Naive thymus-derived CD4-positive, alpha-beta T cell (primary cell): ENCODE results near the gene ARPC3. TPM values are rescaled to one million over a fixed set of nuclear protein-coding genes. Genes with fewer than 3 reads are reported as not detected.
"Not testable (repeated sequence)": the region's sequence is repeated elsewhere in the genome, so short reads cannot be mapped to it uniquely, and the experiment has no call there.

Experiments
- ATAC-seq: fragments of 150-1000 bp; cut with Tn5 transposase; 2 replicates; pipeline ENCODE4 v1.10.0; 2021; ENCODE audit warnings: mild to moderate bottlenecking, moderate library complexity
- CTCF ChIA-PET: fragments of 350-600 bp; sonication (Branson Sonifier 250); formaldehyde crosslinking; loops from one replicate; lab custom pipeline; 2021; ENCODE audit warnings: antibody characterized with exemption; lab: Charles Lee
- POLR2A ChIA-PET: fragments of 350-600 bp; sonication (Branson Sonifier 250); formaldehyde crosslinking; loops from one replicate; lab custom pipeline; 2021; ENCODE audit warnings: antibody characterized with exemption, inconsistent platforms; lab: Charles Lee
- DNase-seq, 9 donors: peaks; one replicate each; pipeline versions ENCODE4 v3.0.0 to v3.0.0-alpha.2; 2020 to 2022; ENCODE audit warnings: mixed read lengths in 1 of 9
- H3K27ac ChIP-seq: one replicate; pipeline ENCODE4 v1.7.0; 2013; ENCODE audit warnings: mild to moderate bottlenecking, low read depth, low read length, moderate library complexity
- H3K27me3 ChIP-seq, 2 donors: one replicate each; pipeline ENCODE4 v1.7.0; 2013; ENCODE audit warnings: low read length in 2 of 2, mild to moderate bottlenecking in 2 of 2, moderate library complexity in 2 of 2; ENCODE audit not compliant: control insufficient read depth in 2 of 2, insufficient read depth in 2 of 2
- H3K36me3 ChIP-seq, 3 experiments: 1 replicate in 2 of 3; 2 replicates in 1 of 3; pipeline ENCODE4 v1.7.0; 2013; ENCODE audit warnings: low read length in 3 of 3, mild to moderate bottlenecking in 3 of 3, moderate library complexity in 1 of 3; ENCODE audit not compliant: insufficient read depth in 3 of 3, control insufficient read depth in 2 of 3
- H3K4me1 ChIP-seq, 2 donors: one replicate each; pipeline ENCODE4 v1.7.0; 2013; ENCODE audit warnings: low read length in 2 of 2, mild to moderate bottlenecking in 2 of 2, moderate library complexity in 1 of 2; ENCODE audit not compliant: control insufficient read depth in 2 of 2, insufficient read depth in 2 of 2
- H3K4me3 ChIP-seq: 2 replicates; pipeline ENCODE4 v1.7.0; 2013; ENCODE audit warnings: mild to moderate bottlenecking, low read length
- H3K9me3 ChIP-seq, 3 experiments: 1 replicate in 2 of 3; 2 replicates in 1 of 3; pipeline ENCODE4 v1.7.0; 2013; ENCODE audit warnings: low read length in 3 of 3; ENCODE audit not compliant: control insufficient read depth in 2 of 3
- H3K27ac Mint-ChIP-seq, 9 donors: one replicate each; pipeline ENCODE4 v1.8.0; 2020 to 2022; ENCODE audit warnings: mixed read lengths in 9 of 9, mild to moderate bottlenecking in 8 of 9, moderate library complexity in 5 of 9, inconsistent platforms in 2 of 9
- H3K27me3 Mint-ChIP-seq, 5 donors: one replicate each; pipeline ENCODE4 v1.8.0; 2021 to 2022; ENCODE audit warnings: mixed read lengths in 5 of 5, mild to moderate bottlenecking in 1 of 5
- H3K36me3 Mint-ChIP-seq, 5 donors: one replicate each; pipeline ENCODE4 v1.8.0; 2020 to 2022; ENCODE audit warnings: mixed read lengths in 5 of 5, mild to moderate bottlenecking in 3 of 5, inconsistent platforms in 1 of 5
- H3K4me1 Mint-ChIP-seq, 7 donors: one replicate each; pipeline ENCODE4 v1.8.0; 2020 to 2022; ENCODE audit warnings: mixed read lengths in 7 of 7, mild to moderate bottlenecking in 3 of 7, inconsistent platforms in 1 of 7
- H3K4me3 Mint-ChIP-seq, 10 donors: one replicate each; pipeline ENCODE4 v1.8.0; 2020 to 2022; ENCODE audit warnings: mild to moderate bottlenecking in 10 of 10, mixed read lengths in 10 of 10, moderate library complexity in 6 of 10, inconsistent platforms in 2 of 10
- H3K9me3 Mint-ChIP-seq, 11 donors: one replicate each; pipeline ENCODE4 v1.8.0; 2020 to 2022; ENCODE audit warnings: mixed read lengths in 11 of 11, mild to moderate bottlenecking in 4 of 11, inconsistent platforms in 1 of 11, moderate library complexity in 1 of 11
- intact Hi-C, 2 donors: fragments of 100-400 bp; cut with micrococcal nuclease; formaldehyde crosslinking; loops; one replicate each; pipeline ENCODE4 v1.15.1; 2023
- polyA plus RNA-seq, 2 donors: library from polyadenylated mRNA; unstranded; fragments of 300-500 nt; fragmentation: Illumina TruSeq; gene quantifications; one replicate each; pipeline ENCODE4 v1.2.3, GENCODE V29; 2021
- total RNA-seq, 6 experiments: library from RNA in 5 of 6; stranded (reverse) in 5 of 6; gene quantifications; 1 replicate in 5 of 6; 2 replicates in 1 of 6; pipeline ENCODE4 v1.2.3 and lab custom pipeline; 2021 to 2026

ARPC3 gene
- total and polyA plus RNA-seq, 7 experiments from 2014 or later, result 166 to 643 (median 289) TPM

GRCh38 chr12:110466791-110467190 lies 16.7 kb upstream of the ARPC3 start:
- H3K27ac Mint-ChIP-seq, result peak overlapping the region in 1 of 9 donors; percentile 45

GRCh38 chr12:110465765-110466164 lies 15.6 kb upstream of the ARPC3 start:
- not testable (repeated sequence) for H3K27me3 ChIP-seq, ATAC-seq, H3K4me3 ChIP-seq, H3K27me3 Mint-ChIP-seq, H3K9me3 ChIP-seq, H3K9me3 Mint-ChIP-seq, DNase-seq, H3K27ac ChIP-seq
- POLR2A ChIA-PET, result interaction anchor here (0.6 to 5.2 kb wide), 4 partner anchors 14 to 1589 kb away, joined by 3 to 88 read pairs (median 4); partner anchors contain the start of genes ARPC3, RAD9B and VPS29
- peak overlapping the region in 1 of 9 donors; percentile 74 for H3K27ac Mint-ChIP-seq
- peaks cover 0 to 14% (median 7%) of the 10 kb centered on the region in 5 donors for H3K36me3 Mint-ChIP-seq
- H3K4me3 Mint-ChIP-seq, result peak overlapping the region in 3 of 10 donors; percentile 10 to 63 (median 36)
- peaks cover 0 to 26% (median 0%) of the 10 kb centered on the region in 3 experiments for H3K36me3 ChIP-seq
- H3K4me1 Mint-ChIP-seq, result peaks cover 16 to 71% (median 40%) of the 10 kb centered on the region in 7 donors
- CTCF ChIA-PET, result interaction anchor here (1.2 to 5.3 kb wide), 2 partner anchors 34 to 136 kb away, joined by 9 to 49 read pairs; no protein-coding TSS in a partner anchor
- peaks cover 10 to 19% of the 10 kb centered on the region in 2 donors for H3K4me1 ChIP-seq
- intact Hi-C loops, result loop anchor here (5.0 kb wide), 3 partner anchors 87 to 468 kb away; partner anchors contain the start of genes ANKRD13A (in 1 of the 2) and GIT2 (in 1 of the 2)

More at GRCh38 chr12:110466791-110467190, 16.7 kb upstream of the ARPC3 start:
- Histone ChIP-seq H3K36me3 (peaks cover 0 to 25% (median 0%) of the 10 kb centered on the region in 3 experiments), H3K4me3 (no peak overlapping the region), H3K27ac (peak overlapping the region; percentile 90), H3K4me1 (peaks cover 10 to 19% of the 10 kb centered on the region in 2 donors), H3K9me3 (no peaks in the 10 kb centered on the region), H3K27me3 (no peaks in the 10 kb centered on the region)
- ChIA-PET CTCF (interaction anchor here (0.5 to 5.3 kb wide), 5 partner anchors 18 to 225 kb away, joined by 3 to 49 read pairs (median 6); partner anchors contain the start of gene ARPC3), POLR2A (interaction anchor here (1.1 to 5.2 kb wide), 4 partner anchors 16 to 118 kb away, joined by 3 to 88 read pairs (median 4); partner anchors contain the start of genes ARPC3, RAD9B and VPS29)
- Mint-ChIP-seq H3K36me3 (peaks cover 0 to 14% (median 8%) of the 10 kb centered on the region in 5 donors), H3K9me3 (peaks cover 0 to 3% (median 0%) of the 10 kb centered on the region in 11 donors), H3K4me3 (peak overlapping the region; percentile 21 to 100 (median 62)), H3K27me3 (no peaks in the 10 kb centered on the region), H3K4me1 (peaks cover 20 to 74% (median 40%) of the 10 kb centered on the region in 7 donors)
- DNase-seq (no peak), ATAC-seq (no peak)
- intact Hi-C loops, result loop anchor here (5.0 kb wide), 3 partner anchors 86 to 469 kb away; partner anchors contain the start of genes ANKRD13A (in 1 of the 2) and GIT2 (in 1 of the 2)

GRCh38 chr12:110465024-110465423 lies 14.9 kb upstream of the ARPC3 start:
- Histone ChIP-seq H3K4me3 (no peak overlapping the region), H3K36me3 (peaks cover 0 to 26% (median 1%) of the 10 kb centered on the region in 3 experiments), H3K4me1 (peaks cover 10 to 18% of the 10 kb centered on the region in 2 donors), H3K27ac (no peak overlapping the region), H3K9me3 (no peaks in the 10 kb centered on the region), H3K27me3 (no peaks in the 10 kb centered on the region)
- POLR2A ChIA-PET, result interaction anchor here (5.2 kb wide), 1 partner anchor 14 kb away, joined by 88 read pairs; the partner anchor contains the start of gene ARPC3
- Mint-ChIP-seq H3K4me1 (peaks cover 14 to 66% (median 41%) of the 10 kb centered on the region in 7 donors), H3K9me3 (peaks cover 0 to 3% (median 0%) of the 10 kb centered on the region in 11 donors), H3K36me3 (peaks cover 0 to 19% (median 8%) of the 10 kb centered on the region in 5 donors), H3K27me3 (no peaks in the 10 kb centered on the region), H3K27ac (no peak overlapping the region), H3K4me3 (peak overlapping the region in 1 of 10 donors; percentile 10)
- CTCF ChIA-PET, result interaction anchor here (0.6 to 0.7 kb wide), 2 partner anchors 12 to 19 kb away, joined by 3 read pairs; no protein-coding TSS in a partner anchor
- no peak for ATAC-seq
- intact Hi-C loops, result loop anchor here (5.0 kb wide), 3 partner anchors 87 to 468 kb away; partner anchors contain the start of genes ANKRD13A (in 1 of the 2) and GIT2 (in 1 of the 2)
- DNase-seq, result no peak

GRCh38 chr12:110461189-110461588 lies 11.1 kb upstream of the ARPC3 start:
- DNase-seq, H3K9me3 Mint-ChIP-seq, ATAC-seq, intact Hi-C loops, H3K4me3 ChIP-seq, CTCF ChIA-PET, H3K27me3 ChIP-seq, H3K27me3 Mint-ChIP-seq, H3K27ac ChIP-seq, H3K4me3 Mint-ChIP-seq, H3K27ac Mint-ChIP-seq, H3K9me3 ChIP-seq, H3K4me1 ChIP-seq: not testable (repeated sequence)
- H3K36me3 ChIP-seq, result peaks cover 0 to 36% (median 3%) of the 10 kb centered on the region in 3 experiments
- POLR2A ChIA-PET, result interaction anchor here (1.4 kb wide), 1 partner anchor 11 kb away, joined by 3 read pairs; the partner anchor contains the start of gene ARPC3
- peaks cover 0 to 34% (median 17%) of the 10 kb centered on the region in 7 donors for H3K4me1 Mint-ChIP-seq
- H3K36me3 Mint-ChIP-seq, result peaks cover 3 to 30% (median 16%) of the 10 kb centered on the region in 5 donors

- peaks cover 0 to 12% (median 10%) of the 10 kb centered on the region in 7 donors for H3K4me1 Mint-ChIP-seq
- Histone ChIP-seq H3K9me3 (no peaks in the 10 kb centered on the region), H3K36me3 (peaks cover 0 to 42% (median 3%) of the 10 kb centered on the region in 3 experiments), H3K27ac (no peak overlapping the region), H3K4me1 (no peaks in the 10 kb centered on the region), H3K4me3 (no peak overlapping the region), H3K27me3 (no peaks in the 10 kb centered on the region)
- POLR2A ChIA-PET, result interaction anchor here (0.6 to 1.5 kb wide), 2 partner anchors 9 to 123 kb away, joined by 3 to 5 read pairs; partner anchors contain the start of genes FAM216A and GPN3
- H3K27me3 Mint-ChIP-seq, result no peaks in the 10 kb centered on the region
- intact Hi-C loops, result no loop called here
- H3K27ac Mint-ChIP-seq, result peak overlapping the region in 1 of 9 donors; percentile 43
- DNase-seq (no peak), ATAC-seq (no peak)
- H3K36me3 Mint-ChIP-seq, result peaks cover 3 to 26% (median 15%) of the 10 kb centered on the region in 5 donors
- CTCF ChIA-PET, result interaction anchor here (0.6 to 1.2 kb wide), 4 partner anchors 9 to 985 kb away, joined by 3 to 6 read pairs (median 4); partner anchors contain the start of gene ARPC3
- no peak overlapping the region for H3K4me3 Mint-ChIP-seq
- H3K9me3 Mint-ChIP-seq, result peaks cover 0 to 2% (median 0%) of the 10 kb centered on the region in 11 donors
Observed at GRCh38 chr12:110458756-110459155, 8.6 kb upstream of the ARPC3 start.
